Colon (tissue), 2 donors: ENCODE measurements around the gene TCEAL1.
A peak's percentile ranks its signal among the peaks of the same experiment; 100 is the strongest.
"Not testable (repeated sequence)": the region's sequence is repeated elsewhere in the genome, so short reads cannot be mapped to it uniquely, and the experiment has no call there.

ENCODE experiments used
- FAIRE-seq: peaks from 2 replicates; lab custom pipeline; 2012; peaks lifted over from hg19 to GRCh38; lab: Jason Lieb, UNC
- donor health status: control.
- donor health status: control.

TCEAL1 gene

GRCh38 chrX:103635436-103635835 is 6.7 kb downstream of the TCEAL1 start:
- FAIRE-seq: no peak

- no peak for FAIRE-seq
These were observed 9.0 kb downstream of the TCEAL1 start for GRCh38 chrX:103637604-103638338.

GRCh38 chrX:103638479-103639346 is 9.9 kb downstream of the TCEAL1 start:
- not testable (repeated sequence) for FAIRE-seq

GRCh38 chrX:103640401-103641155 is 11.8 kb downstream of the TCEAL1 start:
- FAIRE-seq: no peak

GRCh38 chrX:103644125-103644524 is 15.3 kb downstream of the TCEAL1 start:
- FAIRE-seq: no peak

GRCh38 chrX:103647630-103648029 is 18.9 kb downstream of the TCEAL1 start:
- peak; percentile 61 for FAIRE-seq

- FAIRE-seq: no peak
These were observed 22.5 kb downstream of the TCEAL1 start for GRCh38 chrX:103651151-103651773.

GRCh38 chrX:103655230-103656000 is 26.6 kb downstream of the TCEAL1 start:
- not testable (repeated sequence) for FAIRE-seq

- FAIRE-seq: no peak
These were observed 27.8 kb downstream of the TCEAL1 start for GRCh38 chrX:103656617-103657016.

GRCh38 chrX:103657066-103657465 is 28.3 kb downstream of the TCEAL1 start:
- not testable (repeated sequence) for FAIRE-seq

GRCh38 chrX:103658681-103659433 is 30.1 kb downstream of the TCEAL1 start:
- no peak for FAIRE-seq

GRCh38 chrX:103659460-103659859 is 30.7 kb downstream of the TCEAL1 start:
- FAIRE-seq: not testable (repeated sequence)

GRCh38 chrX:103663981-103664762 is 35.4 kb downstream of the TCEAL1 start:
- FAIRE-seq: no peak

GRCh38 chrX:103666202-103667107 is 37.7 kb downstream of the TCEAL1 start:
- FAIRE-seq: no peak

- no peak for FAIRE-seq
These were observed 41.0 kb downstream of the TCEAL1 start for GRCh38 chrX:103669745-103670144.

GRCh38 chrX:103674531-103675454 is 46.0 kb downstream of the TCEAL1 start:
- FAIRE-seq: no peak

GRCh38 chrX:103678199-103678993 is 49.6 kb downstream of the TCEAL1 start:
- no peak for FAIRE-seq
